Parathyroid adenoma (tissue), 2 donors: Measurements from ENCODE around the gene LRRC4C.

ENCODE experiments used
- H2AFZ ChIP-seq: fragments of 300-600 bp; sonication (generic); one replicate; pipeline ENCODE4 v1.7.0; 2017; ENCODE audit warnings: antibody characterized with exemption, mild to moderate bottlenecking
- H3K27ac ChIP-seq: fragments of 300-600 bp; sonication (generic); one replicate; pipeline ENCODE4 v1.7.0; 2017
- H3K27me3 ChIP-seq: fragments of 300-600 bp; sonication (generic); one replicate; pipeline ENCODE4 v1.7.0; 2017; ENCODE audit warnings: low read length; ENCODE audit not compliant: control insufficient read depth, insufficient read depth
- H3K36me3 ChIP-seq: fragments of 300-600 bp; sonication (generic); one replicate; pipeline ENCODE4 v1.7.0; 2017; ENCODE audit warnings: low read length; ENCODE audit not compliant: control insufficient read depth, insufficient read depth
- H3K4me1 ChIP-seq: fragments of 300-600 bp; sonication (generic); one replicate; pipeline ENCODE4 v1.7.0; 2017; ENCODE audit warnings: control low read depth
- H3K4me2 ChIP-seq: fragments of 300-600 bp; sonication (generic); one replicate; pipeline ENCODE4 v1.7.0; 2017; ENCODE audit warnings: low read length
- H3K4me3 ChIP-seq: fragments of 300-600 bp; sonication (generic); one replicate; pipeline ENCODE4 v1.7.0; 2017; ENCODE audit warnings: low read depth, low read length
- H3K79me2 ChIP-seq: fragments of 300-600 bp; sonication (generic); one replicate; pipeline ENCODE4 v1.7.0; 2017; ENCODE audit warnings: control low read depth
- H3K9ac ChIP-seq: fragments of 300-600 bp; sonication (generic); one replicate; pipeline ENCODE4 v1.7.0; 2017; ENCODE audit warnings: mild to moderate bottlenecking
- H3K9me3 ChIP-seq: fragments of 300-600 bp; sonication (generic); one replicate; pipeline ENCODE4 v1.7.0; 2017; ENCODE audit warnings: low read length; ENCODE audit not compliant: control insufficient read depth
- TF ChIP-seq, protein P1 (sequence below): fragments of 300-600 bp; sonication (generic); IDR thresholded peaks from one replicate; pipeline ENCODE4 v1.7.0; 2017; ENCODE audit warnings: antibody characterized with exemption, mild to moderate bottlenecking
- donor health status: primary hyperparathyroidism.

The LRRC4C gene

DNA sequence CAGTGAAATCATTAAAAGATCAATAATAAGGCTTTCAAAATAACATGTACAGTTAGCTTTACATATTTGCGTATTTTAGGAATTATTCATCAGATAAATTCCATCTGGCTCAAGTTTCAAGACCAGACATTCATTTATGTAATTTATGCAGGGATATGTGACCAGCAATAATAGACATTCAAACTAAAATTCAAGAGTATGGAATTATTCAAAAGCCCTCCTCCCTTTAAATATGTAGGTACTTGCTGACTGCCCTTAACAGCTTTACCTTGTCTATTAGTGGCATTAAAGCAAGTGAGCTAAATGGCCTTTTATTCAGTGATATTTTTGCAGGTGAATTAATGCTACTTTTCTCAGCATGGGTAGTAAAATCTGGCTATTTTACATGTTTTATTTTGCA, 126.1 kb downstream of the LRRC4C start:
- no peak overlapping the region for H3K9ac ChIP-seq
- no peaks in the 10 kb centered on the region for H3K79me2 ChIP-seq
- no peak overlapping the region for H3K4me3 ChIP-seq
- no peaks in the 10 kb centered on the region for H3K27me3 ChIP-seq
- no peak overlapping the region for H3K4me2 ChIP-seq
- TF ChIP-seq, protein P1, sequence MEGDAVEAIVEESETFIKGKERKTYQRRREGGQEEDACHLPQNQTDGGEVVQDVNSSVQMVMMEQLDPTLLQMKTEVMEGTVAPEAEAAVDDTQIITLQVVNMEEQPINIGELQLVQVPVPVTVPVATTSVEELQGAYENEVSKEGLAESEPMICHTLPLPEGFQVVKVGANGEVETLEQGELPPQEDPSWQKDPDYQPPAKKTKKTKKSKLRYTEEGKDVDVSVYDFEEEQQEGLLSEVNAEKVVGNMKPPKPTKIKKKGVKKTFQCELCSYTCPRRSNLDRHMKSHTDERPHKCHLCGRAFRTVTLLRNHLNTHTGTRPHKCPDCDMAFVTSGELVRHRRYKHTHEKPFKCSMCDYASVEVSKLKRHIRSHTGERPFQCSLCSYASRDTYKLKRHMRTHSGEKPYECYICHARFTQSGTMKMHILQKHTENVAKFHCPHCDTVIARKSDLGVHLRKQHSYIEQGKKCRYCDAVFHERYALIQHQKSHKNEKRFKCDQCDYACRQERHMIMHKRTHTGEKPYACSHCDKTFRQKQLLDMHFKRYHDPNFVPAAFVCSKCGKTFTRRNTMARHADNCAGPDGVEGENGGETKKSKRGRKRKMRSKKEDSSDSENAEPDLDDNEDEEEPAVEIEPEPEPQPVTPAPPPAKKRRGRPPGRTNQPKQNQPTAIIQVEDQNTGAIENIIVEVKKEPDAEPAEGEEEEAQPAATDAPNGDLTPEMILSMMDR: no peak
- H3K36me3 ChIP-seq: no peaks in the 10 kb centered on the region
- no peak overlapping the region for H2AFZ ChIP-seq
- no peak overlapping the region for H3K27ac ChIP-seq
- no peaks in the 10 kb centered on the region for H3K9me3 ChIP-seq
- H3K4me1 ChIP-seq: no peaks in the 10 kb centered on the region

DNA sequence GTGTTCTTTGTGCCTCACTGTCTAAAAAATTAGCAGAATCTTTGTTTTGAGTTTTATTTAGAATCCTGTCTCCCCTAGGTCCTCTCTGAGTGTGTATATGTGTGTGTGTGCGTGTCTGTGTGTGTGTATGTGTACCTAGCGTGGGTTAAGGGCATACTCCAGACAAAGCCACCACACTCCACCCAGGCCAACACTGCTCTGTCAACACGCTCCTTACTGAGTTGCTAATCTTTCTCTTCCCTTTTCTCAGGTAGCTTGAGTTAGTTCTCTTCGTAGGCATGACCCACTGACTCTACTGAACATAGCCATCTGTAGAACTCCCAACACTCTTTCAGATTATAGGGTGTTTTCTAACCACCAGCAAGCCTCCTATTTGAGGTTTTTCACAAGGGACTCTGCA, 131.1 kb downstream of the LRRC4C start:
- Histone ChIP-seq H3K4me2 (no peak overlapping the region), H3K27me3 (no peaks in the 10 kb centered on the region), H3K4me1 (no peaks in the 10 kb centered on the region), H3K36me3 (no peaks in the 10 kb centered on the region), H2AFZ (no peak overlapping the region), H3K79me2 (no peaks in the 10 kb centered on the region), H3K27ac (no peak overlapping the region), H3K9ac (no peak overlapping the region), H3K9me3 (no peaks in the 10 kb centered on the region), H3K4me3 (no peak overlapping the region)
- TF ChIP-seq, protein P1: no peak

DNA sequence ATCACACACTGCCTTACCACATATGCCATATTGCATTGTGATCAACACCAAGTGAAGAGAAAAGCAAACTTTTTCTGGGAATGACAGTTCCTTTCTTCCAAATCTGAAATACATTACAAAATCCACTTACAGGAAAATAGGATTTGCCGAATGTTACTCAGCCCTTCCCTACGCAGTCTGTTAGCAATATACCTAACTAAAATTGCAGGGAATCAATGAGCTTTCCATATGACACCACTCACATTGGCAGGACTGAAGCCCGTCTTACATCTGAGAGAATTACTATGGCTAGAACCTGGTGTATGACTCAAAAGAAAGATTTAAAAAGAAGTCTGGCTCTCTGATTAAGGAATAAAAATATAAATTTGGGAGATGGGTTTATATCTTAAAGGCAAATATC, 136.0 kb downstream of the LRRC4C start:
- Histone ChIP-seq H3K36me3 (no peaks in the 10 kb centered on the region), H3K79me2 (no peaks in the 10 kb centered on the region), H3K9ac (no peak overlapping the region), H3K27ac (no peak overlapping the region), H3K27me3 (no peaks in the 10 kb centered on the region), H2AFZ (no peak overlapping the region), H3K4me1 (no peaks in the 10 kb centered on the region), H3K4me3 (no peak overlapping the region), H3K4me2 (no peak overlapping the region), H3K9me3 (no peaks in the 10 kb centered on the region)
- TF ChIP-seq, protein P1: no peak

DNA sequence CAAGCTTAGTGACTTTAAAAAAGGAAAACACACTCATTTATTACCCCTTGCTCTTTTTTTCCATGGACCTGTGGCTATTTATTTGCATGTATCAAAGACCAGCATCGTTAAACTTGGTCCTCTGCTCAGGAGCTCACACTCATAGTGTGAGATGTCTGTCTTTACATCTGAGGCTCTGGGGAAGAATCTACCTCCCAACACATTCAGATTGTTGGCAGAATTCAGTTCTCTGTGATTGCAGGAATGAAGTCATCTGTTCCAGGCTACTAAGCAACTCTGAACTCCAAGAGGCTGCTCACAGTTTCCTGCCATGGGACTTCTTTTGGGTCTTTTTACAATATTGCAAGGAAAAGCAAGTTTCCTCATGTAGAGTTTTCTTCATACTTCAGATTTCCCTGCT, 138.8 kb downstream of the LRRC4C start:
- H3K4me3 ChIP-seq: no peak overlapping the region
- no peak overlapping the region for H2AFZ ChIP-seq
- H3K9me3 ChIP-seq: no peaks in the 10 kb centered on the region
- no peaks in the 10 kb centered on the region for H3K79me2 ChIP-seq
- H3K4me2 ChIP-seq: no peak overlapping the region
- H3K4me1 ChIP-seq: no peaks in the 10 kb centered on the region
- H3K27me3 ChIP-seq: no peaks in the 10 kb centered on the region
- no peaks in the 10 kb centered on the region for H3K36me3 ChIP-seq
- no peak overlapping the region for H3K9ac ChIP-seq
- TF ChIP-seq, protein P1: no peak
- H3K27ac ChIP-seq: no peak overlapping the region

DNA sequence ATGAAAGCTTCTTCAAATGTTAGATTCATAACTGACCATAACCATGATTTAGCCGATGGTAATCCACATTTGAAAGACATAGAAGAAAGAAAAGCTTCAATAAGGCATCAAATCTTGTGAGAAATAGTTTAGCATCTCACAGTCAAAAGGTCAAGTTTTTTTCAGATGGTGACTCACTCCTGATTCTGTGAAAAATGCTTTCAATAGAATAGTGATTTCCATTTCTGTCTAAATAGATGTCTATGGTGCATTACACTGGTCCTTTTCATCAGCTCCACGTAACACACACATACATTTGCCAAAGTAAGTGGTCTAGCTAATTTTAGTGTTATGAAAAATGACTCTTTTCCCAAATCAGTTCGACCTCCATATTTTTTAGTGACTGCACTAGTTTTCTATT, 139.2 kb downstream of the LRRC4C start:
- H3K4me3 ChIP-seq: no peak overlapping the region
- no peaks in the 10 kb centered on the region for H3K36me3 ChIP-seq
- H3K4me2 ChIP-seq: no peak overlapping the region
- no peak overlapping the region for H2AFZ ChIP-seq
- TF ChIP-seq, protein P1: no peak
- H3K9me3 ChIP-seq: no peaks in the 10 kb centered on the region
- no peak overlapping the region for H3K27ac ChIP-seq
- H3K79me2 ChIP-seq: no peaks in the 10 kb centered on the region
- H3K9ac ChIP-seq: no peak overlapping the region
- no peaks in the 10 kb centered on the region for H3K4me1 ChIP-seq
- H3K27me3 ChIP-seq: no peaks in the 10 kb centered on the region
